Ovary (tissue), 3 donors: ENCODE data around the gene CPXM2.

ENCODE experiments used
- EP300 ChIP-seq: sonication (generic); formaldehyde crosslinking; IDR thresholded peaks from one replicate; pipeline ENCODE4 v1.6.1; 2017; ENCODE audit warnings: antibody characterized with exemption
- POLR2A ChIP-seq: fragments of 450-650 bp; IDR thresholded peaks from one replicate; pipeline ENCODE4 v1.6.1; 2017; ENCODE audit warnings: antibody characterized with exemption, mild to moderate bottlenecking, moderate library complexity
- TF ChIP-seq, protein P1 (sequence below), 3 donors: fragments of 450-650 bp in 2 of 3; fragments of 200-600 bp in 1 of 3; IDR thresholded peaks; one replicate each; pipeline versions ENCODE4 v1.5.1 to v1.8.0; 2016 to 2022; ENCODE audit warnings: antibody characterized with exemption in 3 of 3, mild to moderate bottlenecking in 1 of 3
- donor health status: DM: no; HTN: no; CAD: no.

GRCh38 chr10:123842692-123843385 is 48.8 kb downstream of the CPXM2 start:
- TF ChIP-seq EP300, result no peak
- TF ChIP-seq, protein P1, sequence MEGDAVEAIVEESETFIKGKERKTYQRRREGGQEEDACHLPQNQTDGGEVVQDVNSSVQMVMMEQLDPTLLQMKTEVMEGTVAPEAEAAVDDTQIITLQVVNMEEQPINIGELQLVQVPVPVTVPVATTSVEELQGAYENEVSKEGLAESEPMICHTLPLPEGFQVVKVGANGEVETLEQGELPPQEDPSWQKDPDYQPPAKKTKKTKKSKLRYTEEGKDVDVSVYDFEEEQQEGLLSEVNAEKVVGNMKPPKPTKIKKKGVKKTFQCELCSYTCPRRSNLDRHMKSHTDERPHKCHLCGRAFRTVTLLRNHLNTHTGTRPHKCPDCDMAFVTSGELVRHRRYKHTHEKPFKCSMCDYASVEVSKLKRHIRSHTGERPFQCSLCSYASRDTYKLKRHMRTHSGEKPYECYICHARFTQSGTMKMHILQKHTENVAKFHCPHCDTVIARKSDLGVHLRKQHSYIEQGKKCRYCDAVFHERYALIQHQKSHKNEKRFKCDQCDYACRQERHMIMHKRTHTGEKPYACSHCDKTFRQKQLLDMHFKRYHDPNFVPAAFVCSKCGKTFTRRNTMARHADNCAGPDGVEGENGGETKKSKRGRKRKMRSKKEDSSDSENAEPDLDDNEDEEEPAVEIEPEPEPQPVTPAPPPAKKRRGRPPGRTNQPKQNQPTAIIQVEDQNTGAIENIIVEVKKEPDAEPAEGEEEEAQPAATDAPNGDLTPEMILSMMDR (IDR thresholded peaks at IDR 0.05), result no peak
- no peak for TF ChIP-seq POLR2A
